ENCODE results near the gene AK2. TPM values are rescaled to one million over a fixed set of nuclear protein-coding genes. Genes with fewer than 3 reads are reported as not detected.
A peak's percentile ranks its signal among the peaks of the same experiment; 100 is the strongest.
"Not testable (repeated sequence)": the region's sequence is repeated elsewhere in the genome, so short reads cannot be mapped to it uniquely, and the experiment has no call there.

The AK2 gene
- total RNA-seq, 1 donor from 2014 or later = 58.4 TPM

DNA sequence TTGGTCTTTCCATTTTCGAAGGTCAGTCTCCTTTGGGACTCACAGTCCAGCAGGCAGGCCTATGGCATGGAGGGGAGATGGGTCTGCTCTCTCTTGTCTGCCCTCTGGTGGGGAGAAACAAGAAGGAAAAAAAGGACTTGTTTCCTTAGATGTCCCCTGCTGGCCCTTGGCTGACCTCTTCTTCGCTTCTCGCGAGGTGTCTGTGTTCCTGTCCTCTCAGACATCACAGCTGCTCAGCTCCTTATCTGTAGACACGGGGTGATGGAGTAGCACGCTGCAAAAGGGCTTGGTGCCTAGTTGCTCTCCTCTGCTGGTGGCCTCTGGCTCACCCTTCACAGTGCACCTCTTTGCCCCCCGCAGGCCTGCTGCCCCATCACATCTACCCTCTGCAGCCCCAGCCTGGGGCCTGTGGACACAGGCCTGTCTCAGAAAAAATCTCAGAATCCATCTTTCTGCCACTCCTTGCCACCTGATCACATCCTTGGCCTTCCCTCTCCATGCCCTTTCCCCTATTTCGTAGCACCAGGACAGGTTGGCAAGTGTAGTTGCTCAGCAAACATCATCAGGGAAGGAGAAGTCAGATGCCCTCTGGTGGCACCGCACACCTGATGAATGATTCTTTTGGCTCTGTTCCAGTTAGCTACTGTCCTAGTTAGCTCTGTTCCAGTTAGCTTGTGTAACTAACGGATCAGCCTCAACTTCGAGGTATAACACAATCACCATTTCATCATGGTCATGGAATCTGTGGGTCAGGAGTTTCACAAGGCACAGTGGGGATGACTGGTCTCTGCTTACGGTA is 18.7 kb upstream of the AK2 start:
- peak; percentile 82 to 89 for DNase-seq (ENCODE audit: low read depth in 2 of 2)

GRCh38 chr1:33050221-33051076 is 13.8 kb upstream of the AK2 start:
- no peak for DNase-seq (ENCODE audit: low read depth in 2 of 2)

DNA sequence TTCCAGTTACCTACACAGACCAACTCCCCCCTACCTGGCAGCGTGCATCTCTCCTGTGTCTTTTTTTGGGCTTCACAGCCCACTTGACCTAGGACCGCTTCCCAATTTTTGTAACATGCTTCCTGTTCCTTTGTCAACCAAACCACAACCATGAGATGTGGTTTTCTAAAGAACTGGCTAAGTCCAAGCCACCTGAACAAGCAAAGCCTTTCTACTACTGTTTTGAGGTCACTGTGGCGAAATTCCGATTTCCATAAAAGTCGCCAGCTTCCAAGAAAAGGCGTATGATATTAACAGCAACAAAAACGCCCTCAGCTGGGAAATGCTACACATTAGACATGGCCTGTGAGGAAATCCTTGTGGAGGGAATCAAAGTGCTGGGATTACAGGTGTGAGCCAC is 12.7 kb upstream of the AK2 start:
- DNase-seq (ENCODE audit: low read depth in 2 of 2) = no peak

DNA sequence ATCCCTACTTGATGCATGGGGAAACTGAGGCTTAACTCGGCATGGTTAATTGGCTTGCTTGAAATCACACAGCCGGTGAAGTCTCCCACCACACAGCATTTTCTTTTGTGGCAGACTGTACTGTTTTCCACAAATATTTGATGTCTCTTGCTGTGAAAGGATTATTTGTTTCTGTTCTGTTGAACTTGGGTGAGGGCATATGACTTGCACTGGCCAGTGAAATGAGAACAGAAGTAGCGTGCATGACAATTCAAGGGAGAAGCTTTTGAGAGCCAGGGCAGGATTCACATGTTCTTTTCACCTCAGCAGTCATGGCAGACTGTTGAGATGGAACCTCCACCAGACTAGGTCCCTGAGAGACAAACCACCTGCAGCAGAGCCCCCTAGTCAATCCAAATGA is 11.7 kb upstream of the AK2 start:
- no peak for DNase-seq (ENCODE audit: low read depth in 2 of 2)

- no peak for DNase-seq (ENCODE audit: low read depth in 2 of 2)
Observed at GRCh38 chr1:33047839-33048305, 11.2 kb upstream of the AK2 start.

DNA sequence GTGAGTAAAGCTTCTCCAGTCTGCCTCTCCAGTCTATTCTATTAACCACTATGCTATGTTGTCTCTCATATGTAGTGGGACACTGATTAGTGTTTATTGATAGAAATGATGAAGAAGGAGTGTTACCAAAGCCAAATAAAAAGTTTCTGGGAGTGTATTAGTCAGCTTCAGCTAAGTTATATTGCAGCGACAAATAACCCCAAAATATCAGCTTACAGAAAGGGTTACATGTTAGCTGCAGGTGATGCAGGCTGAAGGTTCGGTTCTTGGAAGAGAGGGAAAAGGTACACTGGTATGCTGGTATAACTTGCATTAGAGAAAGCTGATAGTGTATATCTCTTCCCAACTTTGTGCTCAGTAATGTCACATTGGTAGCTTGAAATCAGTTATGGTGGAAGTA is 10.6 kb upstream of the AK2 start:
- no peak for DNase-seq (ENCODE audit: low read depth in 2 of 2)

GRCh38 chr1:33046234-33046633 is 9.6 kb upstream of the AK2 start:
- DNase-seq (ENCODE audit: low read depth in 2 of 2) = not testable (repeated sequence)

DNA sequence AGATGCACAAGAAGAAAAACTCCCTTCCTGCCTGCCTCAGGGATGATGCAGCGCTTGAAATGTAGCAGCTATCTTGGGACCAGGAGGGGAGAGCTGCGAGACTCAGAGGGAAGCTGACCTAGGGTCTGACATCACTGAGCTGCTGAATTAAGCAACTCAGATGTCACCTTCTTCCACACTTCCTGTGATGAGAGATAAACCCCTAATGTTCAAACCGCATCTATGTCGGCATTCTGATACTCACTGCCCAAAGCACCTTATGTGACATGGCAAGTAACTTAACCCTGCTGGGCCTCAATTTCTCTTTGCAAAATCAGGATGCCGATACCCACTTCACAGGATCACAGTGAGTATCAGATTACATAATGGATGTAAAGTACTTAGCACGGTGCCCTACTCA is 9.1 kb upstream of the AK2 start:
- no peak for DNase-seq (ENCODE audit: low read depth in 2 of 2)

DNA sequence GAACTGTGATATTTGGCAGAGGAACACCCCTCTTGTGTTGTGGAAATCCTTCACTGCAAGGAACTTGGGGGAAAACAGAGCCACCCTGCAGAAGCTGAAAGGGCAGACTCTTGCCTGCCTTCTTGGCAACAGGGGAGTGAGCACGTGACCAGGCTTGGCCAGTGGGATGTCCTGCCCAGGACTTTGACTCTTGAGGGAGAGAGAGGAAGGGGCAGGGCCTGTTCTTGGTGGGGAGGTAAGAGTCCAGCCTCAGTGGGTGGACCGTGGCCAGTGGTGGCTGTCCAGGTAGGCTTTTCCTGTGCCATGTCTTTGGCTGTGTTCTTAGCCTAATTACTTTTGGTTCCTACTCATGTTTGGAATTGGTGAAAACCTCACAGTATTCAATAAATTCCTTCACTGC is 8.6 kb upstream of the AK2 start:
- DNase-seq (ENCODE audit: low read depth in 2 of 2) = no peak

- DNase-seq (ENCODE audit: low read depth in 2 of 2) = no peak
Observed at GRCh38 chr1:33043267-33044092, 6.8 kb upstream of the AK2 start.

DNA sequence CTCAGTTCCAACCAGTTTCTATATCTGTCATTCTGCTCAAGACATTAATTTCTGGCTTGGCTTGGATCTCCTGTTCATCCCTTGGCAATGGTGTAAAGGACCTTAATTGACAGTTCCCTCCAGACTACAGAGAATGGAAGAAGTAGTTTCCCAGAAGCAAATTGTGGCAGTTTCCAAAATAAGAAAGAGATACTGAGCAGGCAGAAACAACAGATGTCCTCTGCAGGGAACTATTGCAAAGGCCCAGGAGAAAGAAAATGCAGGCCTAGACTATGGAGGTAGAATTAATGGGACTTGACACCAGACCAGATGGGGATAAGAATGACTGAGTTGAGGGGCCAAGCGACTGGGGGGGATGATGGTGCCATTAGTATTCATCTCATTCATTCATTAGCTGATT is 6.1 kb upstream of the AK2 start:
- no peak for DNase-seq (ENCODE audit: low read depth in 2 of 2)

GRCh38 chr1:33041026-33041425 is 4.3 kb upstream of the AK2 start:
- no peak for DNase-seq (ENCODE audit: low read depth in 2 of 2)

DNA sequence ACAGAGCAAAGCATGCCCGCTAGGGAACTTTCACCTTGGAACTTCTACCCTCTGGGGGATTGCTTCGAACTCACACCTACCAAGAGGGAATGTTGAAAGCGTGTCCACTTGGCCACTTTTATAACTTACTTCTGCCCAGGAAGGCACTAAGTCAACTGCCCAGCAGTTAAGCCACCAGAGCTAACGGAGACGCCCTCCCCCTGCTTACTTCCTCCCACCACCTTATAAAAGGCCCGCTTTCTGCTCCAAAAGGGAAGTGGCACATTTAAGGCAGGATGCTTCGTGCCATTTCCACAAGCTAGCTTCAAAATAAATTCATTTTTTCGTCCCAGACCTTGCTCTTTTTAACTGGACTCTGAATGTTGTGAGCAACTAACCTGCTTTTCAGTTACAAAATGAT is 3.2 kb upstream of the AK2 start:
- DNase-seq (ENCODE audit: low read depth in 2 of 2) = no peak

GRCh38 chr1:33036051-33036525 is 595 bp downstream of the AK2 start:
- peak; percentile 2 to 41 for DNase-seq (ENCODE audit: low read depth in 2 of 2)

DNA sequence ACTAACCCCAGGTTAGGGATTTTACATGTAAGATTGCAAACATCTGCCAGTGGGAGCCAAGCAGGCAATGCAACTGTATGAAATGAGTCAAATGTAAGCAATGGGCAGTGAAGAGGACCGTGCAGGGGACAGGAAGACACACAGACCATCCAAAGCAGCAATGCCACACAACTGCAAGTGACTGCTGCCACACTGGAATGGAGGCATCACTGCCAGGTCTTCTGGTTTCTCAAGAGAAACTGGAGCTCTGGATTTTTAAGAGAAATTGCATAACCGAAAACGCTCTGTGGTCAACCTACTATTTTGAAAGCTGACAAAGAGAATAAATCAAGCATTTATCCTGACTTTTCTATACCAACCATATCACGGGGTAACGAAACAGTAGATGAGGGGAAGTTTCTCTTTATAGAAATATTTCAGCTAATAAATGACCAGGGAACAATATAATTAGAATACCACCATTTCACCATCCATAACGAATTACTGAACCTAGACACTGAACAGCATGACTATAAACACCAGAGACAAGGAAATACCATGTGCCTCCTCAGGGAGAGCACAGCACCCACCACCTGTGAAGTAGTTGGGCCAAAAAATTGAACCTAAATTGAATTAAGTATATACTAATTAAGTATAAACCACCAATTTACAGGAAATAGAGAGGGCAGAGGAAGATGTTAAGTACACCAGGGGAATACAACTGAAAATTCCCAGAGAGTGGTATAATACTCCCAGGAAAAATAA is 4.4 kb downstream of the AK2 start:
- no peak for DNase-seq (ENCODE audit: low read depth in 2 of 2)

- no peak for DNase-seq (ENCODE audit: low read depth in 2 of 2)
Observed at GRCh38 chr1:33031506-33031905, 5.2 kb downstream of the AK2 start.

- DNase-seq (ENCODE audit: low read depth in 2 of 2) = no peak
Observed at GRCh38 chr1:33030575-33030974, 6.1 kb downstream of the AK2 start.

DNA sequence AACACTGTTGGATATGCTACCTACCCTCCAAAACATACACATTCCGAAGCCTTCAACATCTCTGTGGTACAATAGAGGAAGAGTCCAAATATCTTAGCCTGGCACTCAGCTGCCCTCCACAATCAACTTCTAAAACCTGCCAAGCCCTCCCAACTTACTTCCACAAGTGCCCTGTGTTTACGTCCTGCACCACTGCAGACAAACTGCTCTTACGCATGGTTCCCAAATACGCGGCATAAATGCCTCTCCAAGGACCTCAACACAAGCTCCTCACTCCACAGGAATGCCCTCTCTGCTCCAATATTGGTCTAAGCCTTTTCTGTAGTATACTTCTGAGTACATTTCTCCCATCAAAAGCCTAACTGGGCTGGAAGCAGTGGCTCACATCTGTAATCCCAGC is 6.8 kb downstream of the AK2 start:
- no peak for DNase-seq (ENCODE audit: low read depth in 2 of 2)

- no peak for DNase-seq (ENCODE audit: low read depth in 2 of 2)
Observed at GRCh38 chr1:33029209-33029608, 7.5 kb downstream of the AK2 start.

GRCh38 chr1:33025761-33026160 is 10.9 kb downstream of the AK2 start:
- no peak for DNase-seq (ENCODE audit: low read depth in 2 of 2)

DNA sequence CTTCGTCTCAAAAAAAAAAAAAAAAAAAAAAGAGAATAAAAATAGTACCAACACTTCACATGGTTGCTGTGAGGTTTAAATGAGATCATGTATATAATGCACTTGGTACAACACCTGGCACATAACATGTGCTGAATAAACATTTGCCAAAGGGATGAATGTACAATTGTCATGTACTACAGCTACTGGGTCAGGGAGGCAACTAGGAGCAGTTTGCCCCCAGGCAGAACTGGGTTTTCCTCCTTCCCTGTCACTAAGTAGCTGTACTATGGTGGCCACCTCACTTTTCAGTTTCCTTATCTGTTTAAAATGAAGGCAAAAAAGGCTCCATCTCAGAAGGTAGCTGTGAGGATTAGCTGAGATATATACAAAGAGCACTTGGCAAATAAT is 11.5 kb downstream of the AK2 start:
- no peak for DNase-seq (ENCODE audit: low read depth in 2 of 2)

Measured in dermis microvascular lymphatic vessel endothelial cell (primary cell).